IPS-11a (cell line): ENCODE results near the gene AP1S3.
"Not testable (repeated sequence)": the region's sequence is repeated elsewhere in the genome, so short reads cannot be mapped to it uniquely, and the experiment has no call there.

Source experiments
- H3K4me3 ChIP-seq: one replicate; pipeline ENCODE4 v1.5.1; 2013; ENCODE audit warnings: low read depth, low read length, control low read depth

The AP1S3 gene

GRCh38 chr2:223854741-223855140 lies 17.4 kb upstream of the AP1S3 start:
- H3K4me3 ChIP-seq, result no peak overlapping the region

- no peak overlapping the region for H3K4me3 ChIP-seq
Observed at GRCh38 chr2:223853425-223853837, 16.0 kb upstream of the AP1S3 start.

- no peak overlapping the region for H3K4me3 ChIP-seq
Observed at GRCh38 chr2:223852281-223852795, 15.0 kb upstream of the AP1S3 start.

GRCh38 chr2:223847410-223847809 lies 10.0 kb upstream of the AP1S3 start:
- no peak overlapping the region for H3K4me3 ChIP-seq

- H3K4me3 ChIP-seq, result no peak overlapping the region
Observed at GRCh38 chr2:223846515-223846914, 9.1 kb upstream of the AP1S3 start.

GRCh38 chr2:223841436-223842190 lies 4.2 kb upstream of the AP1S3 start:
- H3K4me3 ChIP-seq, result no peak overlapping the region

GRCh38 chr2:223835701-223836532 lies 1.5 kb downstream of the AP1S3 start:
- H3K4me3 ChIP-seq, result no peak overlapping the region

GRCh38 chr2:223834431-223834830 lies 3.0 kb downstream of the AP1S3 start:
- H3K4me3 ChIP-seq, result no peak overlapping the region

GRCh38 chr2:223832241-223832903 lies 5.0 kb downstream of the AP1S3 start:
- H3K4me3 ChIP-seq, result no peak overlapping the region

GRCh38 chr2:223829128-223829527 lies 8.3 kb downstream of the AP1S3 start:
- no peak overlapping the region for H3K4me3 ChIP-seq

- no peak overlapping the region for H3K4me3 ChIP-seq
Observed at GRCh38 chr2:223828314-223828713, 9.1 kb downstream of the AP1S3 start.

- H3K4me3 ChIP-seq, result no peak overlapping the region
Observed at GRCh38 chr2:223826995-223827394, 10.4 kb downstream of the AP1S3 start.

- no peak overlapping the region for H3K4me3 ChIP-seq
Observed at GRCh38 chr2:223824301-223824700, 13.1 kb downstream of the AP1S3 start.

GRCh38 chr2:223822818-223823217 lies 14.6 kb downstream of the AP1S3 start:
- H3K4me3 ChIP-seq, result no peak overlapping the region

GRCh38 chr2:223820549-223820948 lies 16.8 kb downstream of the AP1S3 start:
- H3K4me3 ChIP-seq, result no peak overlapping the region

- no peak overlapping the region for H3K4me3 ChIP-seq
Observed at GRCh38 chr2:223819891-223820290, 17.5 kb downstream of the AP1S3 start.

GRCh38 chr2:223815884-223816570 lies 21.4 kb downstream of the AP1S3 start:
- no peak overlapping the region for H3K4me3 ChIP-seq

GRCh38 chr2:223815186-223815883 lies 22.0 kb downstream of the AP1S3 start:
- H3K4me3 ChIP-seq, result no peak overlapping the region

GRCh38 chr2:223814764-223815163 lies 22.6 kb downstream of the AP1S3 start:
- not testable (repeated sequence) for H3K4me3 ChIP-seq

GRCh38 chr2:223813329-223813728 lies 24.1 kb downstream of the AP1S3 start:
- H3K4me3 ChIP-seq, result no peak overlapping the region
